Endodermal cell (in vitro differentiated cells): ENCODE results near the gene ZBTB16. TPM values are rescaled to one million over a fixed set of nuclear protein-coding genes. Genes with fewer than 3 reads are reported as not detected.
A peak's percentile ranks its signal among the peaks of the same experiment; 100 is the strongest.

Experiments used
- DNase-seq: peaks from one replicate; pipeline ENCODE4 v3.0.0-alpha.2; 2017
- H3K27ac ChIP-seq: 2 replicates; pipeline ENCODE4 v1.5.1; 2013; ENCODE audit warnings: mild to moderate bottlenecking, low read depth, low read length, moderate library complexity
- H3K27me3 ChIP-seq: 2 replicates; pipeline ENCODE4 v1.6.1; 2013; ENCODE audit warnings: mild to moderate bottlenecking, low read length, moderate library complexity; ENCODE audit not compliant: insufficient read depth, control insufficient read depth, poor library complexity, severe bottlenecking
- H3K36me3 ChIP-seq: 2 replicates; pipeline ENCODE4 v1.7.0; 2013; ENCODE audit warnings: mild to moderate bottlenecking, low read length, moderate library complexity; ENCODE audit not compliant: control insufficient read depth, insufficient read depth
- H3K4me1 ChIP-seq: one replicate; pipeline ENCODE4 v1.7.0; 2013; ENCODE audit warnings: low read length; ENCODE audit not compliant: control insufficient read depth, insufficient read depth
- H3K4me3 ChIP-seq: 2 replicates; pipeline ENCODE4 v1.5.1; 2013; ENCODE audit warnings: mild to moderate bottlenecking, low read length, moderate library complexity
- H3K9ac ChIP-seq: 2 replicates; pipeline ENCODE4 v1.6.1; 2013; ENCODE audit warnings: mild to moderate bottlenecking, low read length, moderate library complexity; ENCODE audit not compliant: poor library complexity, severe bottlenecking; ENCODE audit errors: extremely low read depth
- H3K9me3 ChIP-seq: 2 replicates; pipeline ENCODE4 v1.6.1; 2013; ENCODE audit warnings: mild to moderate bottlenecking, low read length, moderate library complexity; ENCODE audit not compliant: control insufficient read depth
- H3K27ac Mint-ChIP-seq: 2 replicates; pipeline ENCODE4 v1.8.0; 2020; ENCODE audit warnings: mixed read lengths
- H3K27me3 Mint-ChIP-seq: 2 replicates; pipeline ENCODE4 v1.8.0; 2021; ENCODE audit warnings: mild to moderate bottlenecking, mixed read lengths; ENCODE audit not compliant: insufficient read depth
- H3K36me3 Mint-ChIP-seq: 2 replicates; pipeline ENCODE4 v1.8.0; 2020; ENCODE audit warnings: low read depth, mixed read lengths
- H3K4me1 Mint-ChIP-seq: 2 replicates; pipeline ENCODE4 v1.8.0; 2020; ENCODE audit warnings: mixed read lengths
- H3K4me3 Mint-ChIP-seq: 2 replicates; pipeline ENCODE4 v1.8.0; 2020; ENCODE audit warnings: mild to moderate bottlenecking, moderate library complexity, mixed read lengths
- H3K9me3 Mint-ChIP-seq: 2 replicates; pipeline ENCODE4 v1.8.0; 2020; ENCODE audit warnings: mild to moderate bottlenecking, mixed read lengths
- CTCF ChIP-seq: fragments of 200-600 bp; sonication (generic); conservative IDR thresholded peaks from 2 replicates; pipeline ENCODE4 v1.5.0; 2021; ENCODE audit warnings: antibody characterized with exemption, mild to moderate bottlenecking
- WGBS, 2 experiments: methylation state at CpG; one replicate each; pipeline versions ENCODE4 v1.1.5 to v1.1.7; 2013; ENCODE audit warnings: missing lambda C conversion rate in 2 of 2, mixed read lengths in 1 of 2; ENCODE audit not compliant: insufficient coverage in 1 of 2, insufficient read length in 1 of 2; 5-methylcytosine and 5-hydroxymethylcytosine counted together
- total RNA-seq, 2 donors: library from RNA; stranded (reverse); fragmentation: NEBNext Ultra II Directional in 1 of 2; extraction: Animal tissue kit (Norgen Biotek cat#: 25700) in 1 of 2; gene quantifications; 2 replicates in 1 of 2; 3 replicates in 1 of 2; pipeline ENCODE4 v1.2.1, GENCODE V29; 2021

ZBTB16 gene
- total RNA-seq, 2 donors from 2014 or later: 4.1 to 5.8 TPM

- DNase-seq: no peak
- Mint-ChIP-seq H3K27ac (no peak overlapping the region), H3K4me1 (peaks cover 5% of the 10 kb centered on the region), H3K9me3 (peaks cover 10% of the 10 kb centered on the region), H3K27me3 (peaks cover 2% of the 10 kb centered on the region), H3K4me3 (no peak overlapping the region), H3K36me3 (no peaks in the 10 kb centered on the region)
- Histone ChIP-seq H3K4me1 (no peaks in the 10 kb centered on the region), H3K27ac (no peak overlapping the region), H3K9ac (no peak overlapping the region), H3K27me3 (no peaks in the 10 kb centered on the region), H3K36me3 (no peaks in the 10 kb centered on the region), H3K9me3 (peaks cover 13% of the 10 kb centered on the region), H3K4me3 (no peak overlapping the region)
- WGBS, 2 experiments: 89 to 100% methylated on average over 2 to 4 of the region's 4 CpGs
- no peak for TF ChIP-seq CTCF
Measured at GRCh38 chr11:114194702-114195101, 135.2 kb downstream of the ZBTB16 start.

DNA sequence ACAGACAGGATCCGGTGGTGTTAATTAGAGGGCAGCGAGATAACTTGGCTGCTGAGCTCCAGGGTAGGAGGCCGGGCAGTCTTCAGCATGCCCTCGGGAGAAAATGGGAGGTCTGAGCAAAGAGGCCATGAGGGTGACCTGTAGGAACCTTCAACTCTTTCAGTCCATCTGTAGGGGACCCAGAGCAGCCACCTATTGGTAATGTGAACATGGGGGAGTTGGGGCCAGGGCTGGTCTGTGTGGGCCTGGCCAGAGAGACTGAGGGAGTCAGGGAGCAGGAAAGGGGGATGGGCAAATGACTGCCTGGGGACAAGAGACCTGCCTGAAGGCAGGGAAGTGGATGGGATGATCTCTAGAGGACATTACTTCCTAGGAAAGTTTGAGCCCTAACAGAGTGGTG lies 135.6 kb downstream of the ZBTB16 start:
- no peaks in the 10 kb centered on the region for H3K36me3 Mint-ChIP-seq
- Histone ChIP-seq H3K9me3 (peaks cover 13% of the 10 kb centered on the region), H3K4me3 (no peak overlapping the region), H3K9ac (no peak overlapping the region), H3K27ac (no peak overlapping the region), H3K36me3 (no peaks in the 10 kb centered on the region), H3K27me3 (no peaks in the 10 kb centered on the region), H3K4me1 (no peaks in the 10 kb centered on the region)
- H3K4me3 Mint-ChIP-seq: no peak overlapping the region
- H3K9me3 Mint-ChIP-seq: peaks cover 10% of the 10 kb centered on the region
- WGBS, 2 experiments: 82 to 92% methylated on average over 3 to 4 of the region's 4 CpGs
- peaks cover 5% of the 10 kb centered on the region for H3K4me1 Mint-ChIP-seq
- TF ChIP-seq CTCF: no peak
- peaks cover 2% of the 10 kb centered on the region for H3K27me3 Mint-ChIP-seq
- no peak for DNase-seq
- no peak overlapping the region for H3K27ac Mint-ChIP-seq

DNA sequence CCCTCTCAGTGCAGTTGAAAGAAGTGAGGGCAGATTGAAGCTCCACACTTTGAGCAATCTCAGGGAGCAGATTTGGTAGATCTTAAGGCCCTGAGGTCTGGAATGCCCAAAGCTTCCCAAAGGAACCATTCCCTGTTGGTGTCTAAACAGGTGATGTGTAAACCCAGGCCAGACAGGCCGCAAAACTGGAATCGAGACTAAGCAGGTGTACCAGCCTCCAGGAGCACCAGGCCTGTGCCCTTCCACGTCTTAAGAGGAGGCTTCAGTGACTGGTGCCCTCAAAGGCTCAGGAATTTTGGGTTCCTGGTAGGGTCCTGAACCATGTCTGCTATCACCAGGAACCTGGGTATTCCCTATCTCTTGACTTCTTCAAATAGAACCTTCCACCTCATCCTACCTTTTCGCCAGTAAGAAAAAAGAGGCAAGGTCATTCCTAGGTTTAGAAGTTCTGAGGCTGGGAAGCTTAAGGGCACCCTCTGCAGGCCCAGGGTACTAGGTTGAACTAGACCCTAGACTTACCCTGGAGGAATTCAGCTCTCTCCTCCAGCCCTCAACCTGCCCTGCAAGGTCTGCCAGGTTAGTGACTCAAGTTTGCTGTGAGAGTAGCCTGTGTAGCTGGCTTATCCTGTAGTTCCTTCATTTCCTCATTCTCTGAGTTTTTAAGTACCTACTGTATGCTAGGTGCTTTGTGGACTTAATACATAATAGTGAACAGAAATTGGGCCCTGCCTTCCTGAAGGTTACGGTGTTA lies 136.6 kb downstream of the ZBTB16 start:
- no peaks in the 10 kb centered on the region for H3K36me3 ChIP-seq
- H3K4me1 ChIP-seq: no peaks in the 10 kb centered on the region
- no peak overlapping the region for H3K9ac ChIP-seq
- no peak overlapping the region for H3K4me3 ChIP-seq
- TF ChIP-seq CTCF: peak; percentile 51
- Mint-ChIP-seq H3K36me3 (no peaks in the 10 kb centered on the region), H3K9me3 (peaks cover 5% of the 10 kb centered on the region), H3K4me3 (no peak overlapping the region), H3K27ac (no peak overlapping the region), H3K27me3 (peaks cover 2% of the 10 kb centered on the region), H3K4me1 (peaks cover 5% of the 10 kb centered on the region)
- no peaks in the 10 kb centered on the region for H3K27me3 ChIP-seq
- H3K9me3 ChIP-seq: peaks cover 7% of the 10 kb centered on the region
- no peak for DNase-seq
- H3K27ac ChIP-seq: no peak overlapping the region
- WGBS, 2 experiments: 96 to 98% methylated on average over 3 to 5 of the region's 5 CpGs
